ENCODE results near the gene TUBB4B. TPM values are rescaled to one million over a fixed set of nuclear protein-coding genes. Genes with fewer than 3 reads are reported as not detected.

The TUBB4B gene
- total and polyA plus RNA-seq, 3 donors from 2014 or later, result 856 to 1,777 (median 940) TPM

- H3K4me3 ChIP-seq, result no peak overlapping the region
- DNase-seq, result no peak
- H3K27ac ChIP-seq, result no peak overlapping the region
- no peak for TF ChIP-seq POLR2A (IDR thresholded peaks at IDR 0.05)
- no peak for TF ChIP-seq CTCF (IDR thresholded peaks at IDR 0.05)
- H3K9me3 ChIP-seq, result no peaks in the 10 kb centered on the region
- H3K27me3 ChIP-seq, result no peaks in the 10 kb centered on the region
- 53 to 71% methylated on average over 4 to 26 of the region's 29 CpGs for WGBS, 2 donors
- intact Hi-C loops (cut with DNase I; ENCODE audit: low total_unique reads), result loop anchor here (10.0 kb wide), 1 partner anchor 114 kb away; the partner anchor contains the start of gene DPP7
- H3K4me1 ChIP-seq, result peaks cover 15% of the 10 kb centered on the region
- H3K36me3 ChIP-seq (ENCODE audit: low read depth, missing control alignments), result no peaks in the 10 kb centered on the region
Measured at GRCh38 chr9:137228506-137228967, 12.6 kb upstream of the TUBB4B start.

GRCh38 chr9:137228968-137229896 is 11.9 kb upstream of the TUBB4B start:
- H3K27me3 ChIP-seq, result no peaks in the 10 kb centered on the region
- 50 to 61% methylated on average over 10 to 26 of the region's 27 CpGs for WGBS, 2 donors
- H3K27ac ChIP-seq, result no peak overlapping the region
- DNase-seq, result no peak
- intact Hi-C loops (cut with DNase I; ENCODE audit: low total_unique reads), result loop anchor here (10.0 kb wide), 1 partner anchor 114 kb away; the partner anchor contains the start of gene DPP7
- peaks cover 10% of the 10 kb centered on the region for H3K4me1 ChIP-seq
- no peaks in the 10 kb centered on the region for H3K36me3 ChIP-seq (ENCODE audit: low read depth, missing control alignments)
- no peaks in the 10 kb centered on the region for H3K9me3 ChIP-seq
- no peak for TF ChIP-seq CTCF (IDR thresholded peaks at IDR 0.05)
- TF ChIP-seq POLR2A (IDR thresholded peaks at IDR 0.05), result no peak
- H3K4me3 ChIP-seq, result no peak overlapping the region

- no peak overlapping the region for H3K4me3 ChIP-seq
- no peaks in the 10 kb centered on the region for H3K27me3 ChIP-seq
- H3K27ac ChIP-seq, result no peak overlapping the region
- H3K9me3 ChIP-seq, result no peaks in the 10 kb centered on the region
- intact Hi-C loops (cut with DNase I; ENCODE audit: low total_unique reads), result loop anchor here (10.0 kb wide), 1 partner anchor 115 kb away; the partner anchor contains the start of gene DPP7
- TF ChIP-seq POLR2A (IDR thresholded peaks at IDR 0.05), result no peak
- no peak for TF ChIP-seq CTCF (IDR thresholded peaks at IDR 0.05)
- H3K4me1 ChIP-seq, result peaks cover 10% of the 10 kb centered on the region
- no peak for DNase-seq
- WGBS, 2 donors, result 20 to 56% methylated on average over 2 to 28 of the region's 31 CpGs
- no peaks in the 10 kb centered on the region for H3K36me3 ChIP-seq (ENCODE audit: low read depth, missing control alignments)
Measured at GRCh38 chr9:137229903-137230704, 11.0 kb upstream of the TUBB4B start.

GRCh38 chr9:137230705-137231371 is 10.2 kb upstream of the TUBB4B start, which contains the start of gene SLC34A3:
TSS of gene SLC34A3 (plus strand) at chr9:137230901. CDS start at chr9:137231703, 802 bp downstream.
- H3K4me3 ChIP-seq, result no peak within 1 kb of the TSS
- no peak for DNase-seq
- H3K27me3 ChIP-seq, result no peaks in the 10 kb centered on the region
- H3K27ac ChIP-seq, result no peak within 1 kb of the TSS
- H3K36me3 ChIP-seq (ENCODE audit: low read depth, missing control alignments), result no peaks in the 10 kb centered on the region
- intact Hi-C loops (cut with DNase I; ENCODE audit: low total_unique reads), result no loop called here
- TF ChIP-seq POLR2A (IDR thresholded peaks at IDR 0.05) (no peak), CTCF (IDR thresholded peaks at IDR 0.05) (no peak)
- WGBS, 2 donors, result 72 to 74% methylated on average over 4 to 14 of the region's 14 CpGs
- H3K9me3 ChIP-seq, result no peaks in the 10 kb centered on the region
- H3K4me1 ChIP-seq, result peaks cover 10% of the 10 kb centered on the region
